Activated CD4-positive, CD25-positive, alpha-beta regulatory T cell treated with anti-CD3 and anti-CD28 coated beads, Interleukin-2, amount 50 U/mL, for 72 hours (primary cell): Measurements from ENCODE around the gene ZNF202.

Source experiments
- DNase-seq: peaks from one replicate; pipeline ENCODE4 v3.0.0; 2021

ZNF202 gene

DNA sequence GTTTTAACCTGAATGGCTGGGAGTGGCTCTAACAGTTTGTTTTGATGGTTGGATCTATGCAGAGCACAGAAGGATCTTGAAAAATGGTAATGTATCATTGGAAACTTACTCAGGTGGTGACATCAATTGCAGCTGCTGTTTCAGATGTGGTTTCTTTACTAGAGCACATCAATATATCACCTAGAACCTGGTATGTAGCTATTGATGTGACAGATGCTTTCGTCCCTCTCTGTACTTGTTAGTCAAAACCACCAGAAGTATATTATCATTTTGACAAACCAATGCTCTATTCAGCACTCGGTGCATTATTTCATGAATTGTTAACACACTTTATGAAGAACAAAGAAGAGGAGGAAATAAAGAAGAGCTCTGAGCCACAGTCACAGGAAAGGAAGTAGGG is 60.4 kb downstream of the ZNF202 start:
- no peak for DNase-seq

GRCh38 chr11:123678246-123678645 is 63.2 kb downstream of the ZNF202 start:
- no peak for DNase-seq

GRCh38 chr11:123677510-123677909 is 64.0 kb downstream of the ZNF202 start:
- no peak for DNase-seq

- DNase-seq = no peak
These were observed 67.2 kb downstream of the ZNF202 start for GRCh38 chr11:123674297-123674696.
